Erythroblast (primary cell): ENCODE measurements around the gene GALNT6.

Experiments
- GATA1 ChIP-seq: IDR thresholded peaks from 2 replicates; pipeline ENCODE4 v1.6.1; 2011; ENCODE audit warnings: low read depth, mild to moderate bottlenecking, control low read depth, low read length, moderate library complexity
- POLR2A ChIP-seq: IDR thresholded peaks from 2 replicates; pipeline ENCODE4 v1.6.1; 2011; ENCODE audit warnings: mild to moderate bottlenecking, low read length

- TF ChIP-seq POLR2A (no peak), GATA1 (no peak)
Observed at GRCh38 chr12:51361161-51362016, 29.8 kb downstream of the GALNT6 start.
